Lower leg skin (tissue), 4 donors: ENCODE measurements around the gene C2. TPM values are rescaled to one million over a fixed set of nuclear protein-coding genes. Genes with fewer than 3 reads are reported as not detected.
"Not testable (repeated sequence)": the region's sequence is repeated elsewhere in the genome, so short reads cannot be mapped to it uniquely, and the experiment has no call there.

Experiments used
- DNase-seq, 2 donors: peaks; one replicate each; pipeline ENCODE4 v3.0.0-alpha.2; 2019; ENCODE audit warnings: low spot score in 2 of 2
- H3K4me3 ChIP-seq: fragments of 200-600 bp; sonication (generic); 2 replicates; pipeline ENCODE4 v1.5.1; 2017; ENCODE audit warnings: mild to moderate bottlenecking, low read depth; ENCODE audit not compliant: poor library complexity, severe bottlenecking
- POLR2A ChIP-seq, 2 donors: fragments of 450-650 bp; IDR thresholded peaks; one replicate each; pipeline ENCODE4 v1.6.1; 2016 to 2017; ENCODE audit warnings: antibody characterized with exemption in 2 of 2, mild to moderate bottlenecking in 1 of 2, moderate library complexity in 1 of 2
- WGBS, 2 donors: methylation state at CpG; one replicate each; pipeline ENCODE4 v1.1.5; 2018; 5-methylcytosine and 5-hydroxymethylcytosine counted together
- intact Hi-C: fragments of 100-400 bp; cut with DNase I; formaldehyde crosslinking; loops from one replicate; pipeline ENCODE4 v1.15.0; 2023; ENCODE audit warnings: low total_unique reads
- total RNA-seq, 4 donors: library from RNA; depleted of rRNA; stranded (reverse); fragments of >200 nt; gene quantifications; one replicate each; pipeline ENCODE4 v1.1.0, GENCODE V29; 2016
- TF ChIP-seq, protein P1 (sequence below), 3 donors: fragments of 450-650 bp; IDR thresholded peaks; one replicate each; pipeline ENCODE4 v1.5.1; 2016; ENCODE audit warnings: antibody characterized with exemption in 3 of 3, mild to moderate bottlenecking in 3 of 3, moderate library complexity in 2 of 3

The C2 gene
- total RNA-seq, 4 donors from 2014 or later: 4.9 to 7.7 (median 6.7) TPM

DNA sequence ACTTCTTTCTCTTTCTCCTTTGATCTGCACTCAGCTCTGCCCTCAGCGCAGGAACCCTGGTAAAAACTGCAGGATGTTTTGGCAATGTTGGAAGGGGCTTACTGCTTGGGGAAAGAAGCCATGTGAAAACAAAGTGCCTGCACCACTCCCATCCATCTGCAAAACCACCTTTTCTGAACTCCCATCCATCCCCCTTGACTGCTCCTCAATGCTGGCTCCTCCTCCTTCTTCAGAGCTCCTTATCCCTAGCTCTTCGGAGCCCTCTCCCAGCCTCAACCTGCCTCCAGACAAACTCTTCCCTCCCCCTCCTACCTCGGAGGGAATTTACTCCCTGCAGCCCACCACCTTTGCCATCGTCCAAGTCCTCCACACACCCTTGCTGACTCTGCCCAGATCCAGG is 21.4 kb upstream of the C2 start:
- WGBS, 2 donors: 33 to 41% methylated on average over 4 of the region's 4 CpGs
- H3K4me3 ChIP-seq: no peak overlapping the region
- TF ChIP-seq POLR2A (IDR thresholded peaks at IDR 0.05): no peak
- TF ChIP-seq, protein P1, sequence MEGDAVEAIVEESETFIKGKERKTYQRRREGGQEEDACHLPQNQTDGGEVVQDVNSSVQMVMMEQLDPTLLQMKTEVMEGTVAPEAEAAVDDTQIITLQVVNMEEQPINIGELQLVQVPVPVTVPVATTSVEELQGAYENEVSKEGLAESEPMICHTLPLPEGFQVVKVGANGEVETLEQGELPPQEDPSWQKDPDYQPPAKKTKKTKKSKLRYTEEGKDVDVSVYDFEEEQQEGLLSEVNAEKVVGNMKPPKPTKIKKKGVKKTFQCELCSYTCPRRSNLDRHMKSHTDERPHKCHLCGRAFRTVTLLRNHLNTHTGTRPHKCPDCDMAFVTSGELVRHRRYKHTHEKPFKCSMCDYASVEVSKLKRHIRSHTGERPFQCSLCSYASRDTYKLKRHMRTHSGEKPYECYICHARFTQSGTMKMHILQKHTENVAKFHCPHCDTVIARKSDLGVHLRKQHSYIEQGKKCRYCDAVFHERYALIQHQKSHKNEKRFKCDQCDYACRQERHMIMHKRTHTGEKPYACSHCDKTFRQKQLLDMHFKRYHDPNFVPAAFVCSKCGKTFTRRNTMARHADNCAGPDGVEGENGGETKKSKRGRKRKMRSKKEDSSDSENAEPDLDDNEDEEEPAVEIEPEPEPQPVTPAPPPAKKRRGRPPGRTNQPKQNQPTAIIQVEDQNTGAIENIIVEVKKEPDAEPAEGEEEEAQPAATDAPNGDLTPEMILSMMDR (IDR thresholded peaks at IDR 0.05): no peak
- intact Hi-C loops: no loop called here
- DNase-seq: no peak

DNA sequence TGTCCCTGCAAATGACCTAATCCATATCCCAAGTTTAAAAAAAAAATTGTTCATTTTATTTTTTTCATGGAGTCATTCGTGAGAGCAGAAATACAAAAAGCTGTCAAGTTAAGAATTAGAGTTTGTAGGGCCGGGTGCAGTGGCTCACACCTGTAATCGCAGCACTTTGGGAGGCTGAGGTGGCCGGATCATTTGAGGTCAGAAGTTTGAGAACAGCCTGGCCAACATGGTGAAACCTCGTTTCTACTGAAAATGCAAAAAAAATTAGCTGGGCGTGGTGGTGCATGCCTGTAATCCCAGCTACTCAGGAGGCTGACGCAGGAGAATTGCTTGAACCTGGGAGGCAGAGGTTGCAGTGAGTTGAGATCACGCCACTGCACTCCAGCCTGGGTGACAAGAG is 20.8 kb upstream of the C2 start:
- intact Hi-C loops, DNase-seq, H3K4me3 ChIP-seq: not testable (repeated sequence)
- WGBS, 2 donors: 78 to 85% methylated on average over 8 of the region's 8 CpGs

DNA sequence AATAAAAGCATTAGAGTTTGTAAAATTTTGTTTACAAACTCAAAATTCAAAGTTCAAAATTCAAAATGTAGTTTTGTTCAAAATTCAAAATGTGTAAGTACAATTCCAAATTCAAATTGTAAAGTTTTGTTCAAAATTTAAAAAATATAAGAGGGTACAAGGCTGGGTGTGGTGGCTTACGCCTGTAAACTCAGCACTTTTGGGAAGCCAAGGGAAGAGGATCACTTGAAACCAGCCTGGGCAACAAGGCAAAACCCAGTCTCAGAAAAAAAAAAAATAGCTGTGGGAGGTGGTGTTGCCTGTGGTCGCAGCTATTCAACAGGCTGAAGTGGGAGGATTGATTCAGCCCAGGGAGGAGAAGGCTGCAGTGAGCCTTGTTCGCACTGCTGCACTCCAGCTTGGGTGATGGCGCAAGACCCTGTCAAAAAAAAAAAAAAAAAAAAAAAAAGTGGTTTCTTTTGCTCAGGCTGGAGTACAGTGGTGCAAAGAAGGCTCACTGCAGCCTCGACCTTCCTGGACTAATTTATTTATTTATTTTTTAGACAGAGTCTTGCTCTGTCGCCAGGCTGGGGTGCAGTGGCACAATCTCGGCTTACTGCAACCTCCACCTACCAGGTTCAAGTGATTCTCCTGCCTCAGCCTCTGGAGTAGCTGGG is 20.2 kb upstream of the C2 start:
- WGBS, 2 donors: 54 to 57% methylated on average over 7 of the region's 7 CpGs
- no peak for DNase-seq
- H3K4me3 ChIP-seq: no peak overlapping the region
- TF ChIP-seq POLR2A (IDR thresholded peaks at IDR 0.05): no peak
- TF ChIP-seq, protein P1 (IDR thresholded peaks at IDR 0.05): no peak
- intact Hi-C loops: no loop called here

DNA sequence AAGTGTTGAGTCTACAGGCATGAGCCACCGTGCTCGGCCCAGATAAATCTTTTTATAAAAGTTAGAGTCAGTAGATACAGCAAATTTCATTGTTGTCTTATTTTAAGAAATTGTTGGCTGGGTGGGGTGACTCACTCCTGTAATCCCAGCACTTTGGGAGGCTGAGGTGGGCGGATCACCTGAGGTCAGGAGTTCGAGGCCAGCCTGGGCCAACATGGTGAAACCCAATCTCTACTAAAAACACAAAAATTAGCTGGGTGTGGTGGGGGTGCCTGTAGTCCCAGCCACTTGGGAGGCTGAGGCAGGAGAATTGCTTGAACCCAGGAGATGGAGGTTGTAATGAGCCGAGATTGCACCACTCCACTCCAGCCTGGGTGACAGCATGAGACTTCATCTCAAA is 19.3 kb upstream of the C2 start:
- H3K4me3 ChIP-seq, DNase-seq, intact Hi-C loops: not testable (repeated sequence)
- 82 to 91% methylated on average over 5 of the region's 5 CpGs for WGBS, 2 donors

DNA sequence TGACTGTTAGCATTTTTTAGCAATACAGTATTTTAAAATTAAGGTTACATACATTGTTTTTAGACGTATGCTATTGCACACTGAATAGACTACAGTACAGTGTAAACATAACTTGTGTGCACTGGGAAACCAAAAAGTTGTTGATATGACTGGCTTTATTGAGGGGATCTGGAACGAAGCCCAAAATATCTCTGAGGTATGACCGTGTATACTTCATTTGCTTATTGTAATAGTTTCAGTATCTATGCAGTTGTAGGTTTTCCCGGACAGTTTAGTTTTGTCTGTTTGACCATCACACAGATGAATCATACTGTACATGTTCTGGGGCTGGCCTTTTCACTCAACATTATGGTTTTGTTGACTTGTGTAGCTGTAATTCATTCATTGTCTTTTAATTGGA is 18.7 kb upstream of the C2 start:
- 61 to 64% methylated on average over 4 of the region's 4 CpGs for WGBS, 2 donors
- H3K4me3 ChIP-seq: no peak overlapping the region
- intact Hi-C loops: no loop called here
- DNase-seq: no peak
- TF ChIP-seq, protein P1 (IDR thresholded peaks at IDR 0.05): no peak
- TF ChIP-seq POLR2A (IDR thresholded peaks at IDR 0.05): no peak

DNA sequence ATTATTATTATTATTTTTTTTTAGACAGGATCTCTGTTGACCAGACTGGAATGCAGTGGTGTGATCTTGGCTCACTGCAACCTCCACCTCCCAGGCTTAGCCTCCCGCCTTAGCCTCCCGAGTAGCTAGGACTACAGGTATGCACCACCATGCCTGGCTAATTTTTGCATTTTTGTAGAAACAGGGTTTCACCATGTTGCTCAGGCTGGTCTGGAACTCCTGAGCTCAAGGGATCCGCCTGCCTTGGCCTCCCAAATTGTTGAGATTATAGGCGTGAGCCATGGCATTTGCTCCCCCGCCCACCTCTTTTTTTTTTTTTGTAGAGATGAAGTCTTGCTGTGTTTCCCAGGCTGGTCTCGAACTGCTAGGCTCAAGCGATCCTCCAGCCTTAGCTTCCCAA is 18.2 kb upstream of the C2 start:
- H3K4me3 ChIP-seq, intact Hi-C loops, DNase-seq: not testable (repeated sequence)
- 79 to 83% methylated on average over 7 of the region's 7 CpGs for WGBS, 2 donors

DNA sequence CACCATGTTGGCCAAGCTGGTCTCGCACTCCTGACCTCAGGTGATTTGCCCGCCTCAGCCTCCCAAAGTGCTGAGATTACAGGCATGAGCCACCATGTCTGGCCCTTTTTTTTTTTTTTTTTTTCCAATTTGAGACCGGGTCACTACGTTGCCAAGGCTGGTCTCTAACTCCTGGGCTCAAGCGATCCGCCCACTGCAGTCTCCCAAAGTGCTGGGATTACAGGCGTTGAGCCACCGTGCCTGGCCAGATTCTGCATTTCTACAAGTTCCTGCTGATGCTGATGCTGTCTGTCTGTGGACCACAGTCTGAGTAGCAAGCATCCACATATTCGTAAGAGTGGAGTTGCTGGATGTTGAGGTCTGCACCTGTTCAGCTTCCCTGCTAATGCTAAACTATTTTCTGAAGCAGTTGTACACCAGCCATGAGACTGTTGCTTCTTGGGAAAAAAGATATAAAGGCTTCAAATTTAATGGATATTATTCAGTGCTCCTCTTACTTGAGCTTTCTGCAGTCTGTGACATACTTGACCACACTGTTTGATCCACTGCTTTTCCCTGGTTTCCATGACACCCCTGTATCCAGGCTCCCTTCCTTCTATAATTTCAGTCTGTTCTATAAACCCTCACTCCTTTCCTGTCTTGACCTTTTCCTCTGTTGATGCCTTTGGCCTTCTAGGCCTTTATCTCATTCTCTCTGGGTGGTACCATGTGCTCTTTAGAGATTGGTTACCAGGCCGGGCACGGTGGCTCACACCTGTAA is 15.5 kb upstream of the C2 start:
- TF ChIP-seq, protein P1 (IDR thresholded peaks at IDR 0.05): no peak
- 76 to 77% methylated on average over 11 of the region's 11 CpGs for WGBS, 2 donors
- intact Hi-C loops: no loop called here

More for the DNA sequence above, 15.5 kb upstream of the C2 start:
- DNase-seq: no peak
- no peak overlapping the region for H3K4me3 ChIP-seq
